Stimulated activated CD8-positive, alpha-beta memory T cell treated with anti-CD3 and anti-CD28 coated beads, Interleukin-7, amount 100 ng/mL, for 1 hour (primary cell): ENCODE results near the gene CCNT1.
"Not testable (repeated sequence)": the region's sequence is repeated elsewhere in the genome, so short reads cannot be mapped to it uniquely, and the experiment has no call there.

Source experiments
- DNase-seq, 2 donors: peaks; one replicate each; pipeline ENCODE4 v3.0.0-alpha.2; 2020; ENCODE audit warnings: low read depth in 2 of 2

The CCNT1 gene

DNA sequence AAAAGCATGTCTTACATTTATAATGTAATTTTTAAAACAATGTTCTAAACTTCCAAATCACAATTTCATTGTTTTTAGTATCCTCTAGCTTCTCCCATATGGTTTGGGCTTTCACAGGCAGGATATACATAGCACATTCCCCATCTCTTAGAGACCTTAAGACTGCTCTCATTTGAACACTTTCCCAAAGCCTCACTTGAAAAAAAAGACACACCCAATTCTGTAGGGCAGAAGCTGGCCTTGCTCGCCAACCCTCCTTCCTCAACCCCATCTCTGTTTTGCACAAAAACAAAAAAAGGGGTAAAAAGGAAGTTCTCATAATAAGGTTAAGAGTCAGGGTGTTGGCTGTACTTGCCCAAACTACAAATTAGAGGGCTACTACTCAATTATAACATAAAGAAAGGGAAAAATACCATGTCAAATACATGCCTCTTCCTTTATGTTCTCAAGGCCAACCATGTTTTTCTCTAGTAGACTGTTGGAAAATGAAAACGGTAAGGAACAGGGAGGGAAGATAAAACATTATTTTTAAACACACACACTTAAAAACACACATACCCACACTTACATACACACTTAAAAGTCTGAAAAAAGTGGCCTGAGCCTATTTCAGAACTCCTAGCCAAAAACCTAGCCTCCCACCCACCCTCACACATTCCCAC, 24.6 kb downstream of the CCNT1 start:
- no peak for DNase-seq

DNA sequence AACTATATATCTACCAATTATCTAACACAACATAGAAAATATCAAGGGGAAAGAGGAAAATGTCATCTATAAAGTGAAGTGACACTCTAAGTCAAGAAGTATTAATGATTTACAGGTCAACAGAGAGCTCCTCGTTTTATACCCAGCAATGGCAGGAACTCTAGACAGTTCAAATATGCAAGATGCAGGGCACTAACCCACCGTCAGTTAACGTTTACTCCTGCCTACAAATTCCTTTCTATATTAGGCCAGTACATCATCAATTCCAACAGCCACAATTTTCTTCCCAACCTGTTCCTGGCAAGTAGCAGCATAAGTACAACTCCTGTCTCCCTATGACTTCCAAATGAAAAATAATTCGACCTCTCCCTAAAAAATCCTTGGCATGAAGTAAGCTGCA, 25.5 kb downstream of the CCNT1 start:
- no peak for DNase-seq

DNA sequence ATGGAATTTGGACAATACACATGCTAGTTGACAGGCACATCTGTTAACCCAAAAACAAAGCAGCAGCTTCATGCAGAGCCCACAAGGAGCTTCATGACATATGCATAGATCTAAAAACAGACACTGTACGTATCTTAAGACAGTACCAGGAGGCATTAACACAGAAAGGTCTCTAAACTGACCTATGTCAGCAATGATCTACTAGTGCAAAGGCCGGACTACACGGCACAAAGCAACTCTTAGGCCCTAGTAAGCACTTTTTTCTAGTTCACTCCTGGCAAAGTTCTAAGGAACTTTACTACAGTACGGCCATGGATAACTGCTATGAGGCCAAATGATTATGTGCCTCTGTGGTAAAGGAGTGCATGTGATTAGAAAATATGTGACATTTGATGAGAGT, 26.1 kb downstream of the CCNT1 start:
- no peak for DNase-seq

DNA sequence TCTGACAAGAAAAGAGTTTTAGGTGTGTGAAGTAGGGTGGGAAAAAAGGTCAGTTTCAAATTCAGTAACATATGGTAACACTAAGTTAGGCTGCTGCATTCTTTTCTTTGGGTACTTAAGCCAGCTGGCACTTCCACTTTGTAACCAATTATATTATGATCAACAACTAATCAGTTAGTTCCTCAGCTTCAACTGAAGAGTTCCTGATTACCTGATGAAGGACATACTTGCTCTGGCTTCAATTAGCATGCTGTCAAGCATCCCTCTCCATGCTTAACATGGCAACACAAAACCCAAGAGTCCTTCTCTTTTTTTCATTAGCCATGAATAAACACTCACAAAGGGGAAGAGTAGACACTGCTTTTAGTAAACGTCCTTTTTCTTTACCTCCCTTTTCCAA, 27.7 kb downstream of the CCNT1 start:
- DNase-seq, result no peak

DNA sequence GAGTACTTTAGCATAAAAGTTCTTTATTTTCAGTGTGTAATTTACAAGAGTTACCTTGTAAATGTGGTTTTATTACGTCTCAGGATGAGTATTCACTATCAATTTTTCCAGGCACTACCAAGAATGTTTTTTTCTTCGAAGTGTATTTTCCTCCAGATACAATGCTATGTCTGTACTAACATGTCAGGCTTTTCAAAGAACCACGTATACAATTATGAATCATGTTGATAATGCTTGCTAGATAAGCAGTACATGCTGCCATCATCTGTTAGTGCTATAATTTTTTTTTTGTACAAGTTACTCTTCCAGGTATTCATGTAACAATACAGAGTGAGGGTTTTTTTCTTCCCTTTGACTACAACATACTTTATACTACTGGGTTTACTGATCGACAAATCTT, 28.9 kb downstream of the CCNT1 start:
- DNase-seq, result no peak

DNA sequence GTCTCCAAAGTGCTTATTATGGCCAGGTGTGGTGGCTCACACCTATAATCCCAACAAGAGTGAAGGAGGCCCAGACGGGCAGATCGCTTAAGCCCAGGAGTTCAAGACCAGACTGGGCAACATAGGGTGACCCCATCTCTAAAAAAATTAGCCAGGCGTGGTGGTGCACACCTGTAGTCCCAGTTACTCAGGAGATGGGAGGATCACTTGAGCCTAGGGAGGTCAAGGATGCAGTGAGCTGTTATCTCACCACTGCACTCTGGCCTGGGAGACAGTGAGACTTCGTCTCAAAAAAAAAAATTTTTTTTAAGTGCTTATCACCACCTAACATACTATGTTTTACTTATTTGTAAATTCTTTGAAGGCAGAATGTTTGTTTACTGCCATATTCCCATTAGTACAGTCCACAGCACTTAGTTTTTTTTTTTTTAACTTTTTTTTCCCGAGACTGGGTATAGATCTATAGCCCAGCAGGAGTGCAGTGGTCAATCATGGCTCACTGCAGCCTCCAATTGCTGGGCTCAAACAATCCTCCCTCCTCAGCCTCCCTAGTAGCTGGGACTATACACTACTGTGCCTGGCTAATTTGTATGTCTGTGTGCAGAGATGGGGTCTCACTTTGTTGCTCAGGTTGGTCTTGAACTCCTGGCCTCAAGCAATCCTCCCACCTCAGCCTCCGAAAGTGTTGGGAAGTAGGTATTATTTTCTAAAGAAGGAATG, 29.7 kb downstream of the CCNT1 start:
- DNase-seq, result no peak

DNA sequence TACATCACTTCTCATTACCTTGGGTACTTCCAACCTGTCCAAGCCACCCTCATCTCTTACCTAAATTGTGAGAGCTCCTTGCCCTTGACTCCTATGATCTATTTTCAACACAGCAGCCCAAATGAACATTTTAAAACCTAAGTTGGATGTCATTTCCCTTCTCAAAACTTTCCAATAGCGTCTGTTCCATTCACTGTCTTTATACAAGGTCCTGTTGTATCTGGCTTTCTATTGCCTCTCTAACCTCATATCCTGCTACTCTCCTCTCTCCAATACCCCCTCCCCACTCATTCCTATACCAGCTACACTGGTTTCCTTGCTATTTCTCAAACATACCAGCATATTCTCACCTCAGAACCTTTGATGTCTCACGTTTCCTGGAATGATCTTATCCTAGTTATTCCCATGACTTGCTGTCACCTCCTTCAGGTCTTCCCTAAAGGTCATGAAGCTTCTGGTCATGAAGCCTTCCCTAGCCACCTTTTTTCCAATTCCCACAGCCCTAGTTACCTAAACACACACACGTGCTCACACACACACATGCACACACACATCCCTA, 30.4 kb downstream of the CCNT1 start:
- DNase-seq, result no peak

DNA sequence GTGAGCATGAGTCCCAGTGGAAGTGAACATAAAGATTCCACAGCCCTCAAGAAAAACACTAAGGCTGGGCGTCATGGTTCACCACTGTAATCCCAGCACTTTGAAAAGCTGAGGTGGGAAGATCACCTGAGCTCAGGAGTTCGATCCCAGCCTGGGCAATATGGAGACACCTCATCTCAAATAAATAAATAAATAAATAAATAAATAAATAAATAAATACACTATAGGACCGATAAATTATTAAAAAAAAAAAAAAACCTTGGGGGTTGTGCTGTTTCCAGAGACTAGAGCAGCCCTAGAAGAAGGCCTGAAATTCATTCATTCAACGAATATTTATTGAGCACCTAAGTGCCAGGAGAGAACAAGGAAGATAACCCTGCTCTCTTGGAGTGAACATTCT, 33.0 kb downstream of the CCNT1 start:
- no peak for DNase-seq

DNA sequence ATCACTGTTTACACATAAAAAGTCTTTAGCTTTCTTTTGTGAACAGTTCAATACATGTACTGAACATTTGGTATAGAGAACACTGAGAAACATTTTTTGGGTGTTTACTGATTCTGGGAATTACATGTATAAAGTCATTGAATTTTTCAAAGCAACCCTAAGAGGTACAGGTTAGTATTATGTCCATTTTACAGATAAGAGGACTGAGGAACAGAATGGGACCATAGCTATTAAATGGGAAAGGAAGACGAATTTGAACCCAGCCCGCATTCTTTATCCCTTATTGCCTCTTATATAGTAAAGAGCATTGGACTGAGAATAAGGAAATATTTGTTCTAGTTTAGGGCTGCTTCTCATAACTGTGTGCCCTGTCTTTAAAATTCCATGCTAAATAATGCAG, 33.6 kb downstream of the CCNT1 start:
- no peak for DNase-seq

DNA sequence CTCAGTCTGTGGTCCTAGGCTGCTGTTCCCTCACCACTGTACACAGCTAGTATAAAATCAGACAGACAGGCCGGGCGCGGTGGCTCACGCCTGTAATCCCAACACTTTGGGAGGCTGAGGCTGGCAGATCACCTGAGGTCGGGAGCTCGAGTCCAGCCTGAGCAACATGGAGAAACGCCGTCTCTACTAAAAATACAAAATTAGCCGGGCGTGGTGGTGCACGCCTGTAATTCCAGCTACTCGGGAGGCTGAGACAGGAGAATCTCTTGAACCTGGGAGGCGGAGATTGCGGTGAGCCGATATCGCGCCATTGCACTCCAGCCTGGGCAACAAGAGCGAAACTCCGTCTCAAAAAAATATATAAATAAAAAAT, 34.0 kb downstream of the CCNT1 start:
- not testable (repeated sequence) for DNase-seq

DNA sequence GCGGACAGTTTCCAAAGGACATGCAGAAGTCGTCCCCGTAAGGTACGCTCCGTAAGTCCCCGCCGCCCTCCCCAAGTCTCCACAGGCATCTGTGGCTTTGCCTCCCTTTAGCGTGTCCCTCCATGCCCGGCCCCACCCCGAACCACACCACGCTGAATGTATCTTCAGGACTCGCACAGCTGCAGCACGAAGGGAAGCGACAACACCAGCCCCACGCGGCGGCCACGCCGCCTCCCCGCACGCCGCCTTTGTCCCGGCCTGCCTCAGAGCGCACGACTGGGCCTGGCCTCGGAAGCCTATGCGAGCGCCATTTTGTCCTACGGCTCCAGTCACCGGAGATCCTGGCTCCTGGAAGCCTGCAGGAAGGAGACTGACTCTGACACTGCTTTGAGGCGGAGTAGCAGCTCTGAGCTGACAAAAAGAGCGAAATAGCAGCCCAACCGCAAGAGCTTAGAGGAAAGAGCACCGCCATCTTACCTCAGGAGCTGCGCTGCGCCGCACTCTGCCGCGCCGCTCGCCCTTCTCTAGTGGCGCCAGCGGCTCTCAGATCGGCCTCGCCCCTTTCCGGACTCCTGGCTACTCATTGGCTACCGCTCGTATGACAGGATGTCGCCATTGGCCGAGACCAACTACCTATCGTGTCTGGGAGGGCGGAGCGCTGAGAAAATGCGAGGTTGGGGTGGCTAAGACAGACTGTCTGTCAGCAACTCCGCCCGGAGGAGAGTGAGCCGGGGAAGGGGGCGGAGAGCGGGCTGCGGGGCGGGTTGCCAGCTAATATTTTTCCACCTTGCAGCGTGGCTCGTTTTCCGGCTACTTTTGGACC, 34.6 kb downstream of the CCNT1 start, which contains the start of gene KANSL2:
TSS of gene KANSL2 (minus strand) at position 529 of the 823 bp plus-strand sequence. CDS start 606 bp downstream, outside the sequence.
- peak; percentile 93 to 94 for DNase-seq

DNA sequence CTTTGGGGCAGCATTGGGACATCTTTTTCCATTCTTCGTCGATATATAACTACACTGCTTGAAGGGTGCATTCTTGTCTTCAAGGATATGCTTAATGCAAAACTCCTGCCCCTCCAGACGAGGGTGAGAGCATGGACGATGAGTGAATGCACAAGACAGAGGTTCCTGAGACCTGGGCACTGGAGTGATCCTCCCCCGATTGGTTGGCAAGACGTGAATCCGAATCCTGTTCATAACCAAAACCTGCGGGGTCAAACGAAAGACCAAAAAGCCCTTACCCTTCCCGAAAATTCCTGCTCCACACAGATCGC, 35.2 kb downstream of the CCNT1 start:
- DNase-seq, result no peak

DNA sequence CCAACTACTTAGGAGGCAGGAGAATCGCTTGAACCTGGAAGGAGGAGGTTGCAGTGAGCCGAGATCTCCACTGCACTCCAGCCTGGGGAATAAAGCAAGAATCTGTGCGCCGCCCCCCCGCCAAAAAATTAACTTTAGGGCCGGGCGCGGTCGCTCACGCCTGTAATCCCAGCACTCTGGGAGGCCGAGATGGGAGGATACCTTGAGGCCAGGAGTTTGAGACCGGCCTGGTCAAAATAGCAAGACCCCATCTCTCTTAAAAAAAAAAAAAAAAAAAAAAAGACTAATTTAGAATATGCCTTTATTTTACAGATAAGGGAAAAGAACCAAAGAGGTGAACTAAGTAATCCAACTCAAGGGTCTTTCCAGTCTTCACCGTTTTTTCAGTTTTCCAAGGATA, 35.6 kb downstream of the CCNT1 start:
- no peak for DNase-seq

DNA sequence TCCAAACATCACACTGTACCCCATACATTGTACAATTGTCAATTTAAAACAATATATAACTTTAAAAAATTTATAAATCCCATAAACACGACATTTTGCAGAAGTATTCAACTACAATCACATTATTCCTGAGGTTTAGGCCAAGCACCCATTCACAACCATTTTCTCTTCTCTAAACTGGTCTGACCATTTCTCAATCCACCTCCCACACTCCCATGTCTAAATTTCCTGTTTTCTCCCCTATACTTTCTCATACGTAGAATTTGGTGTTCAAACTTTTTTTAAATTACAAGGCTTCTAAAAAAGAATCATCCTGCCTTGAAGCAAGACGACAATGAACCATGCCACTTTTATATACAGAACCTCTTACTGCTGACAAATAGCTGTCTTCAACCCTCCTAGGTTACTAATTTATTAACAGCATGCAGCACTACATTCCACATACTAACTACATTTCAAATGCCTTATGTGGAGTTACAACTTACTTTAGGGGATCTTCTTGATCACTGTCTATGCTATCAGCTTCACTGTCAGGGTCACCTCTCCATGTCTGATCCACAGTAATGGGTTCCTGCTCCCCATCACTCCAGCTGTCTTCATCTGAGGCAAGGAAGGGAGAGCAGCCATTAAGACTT, 37.8 kb downstream of the CCNT1 start:
- DNase-seq, result no peak

DNA sequence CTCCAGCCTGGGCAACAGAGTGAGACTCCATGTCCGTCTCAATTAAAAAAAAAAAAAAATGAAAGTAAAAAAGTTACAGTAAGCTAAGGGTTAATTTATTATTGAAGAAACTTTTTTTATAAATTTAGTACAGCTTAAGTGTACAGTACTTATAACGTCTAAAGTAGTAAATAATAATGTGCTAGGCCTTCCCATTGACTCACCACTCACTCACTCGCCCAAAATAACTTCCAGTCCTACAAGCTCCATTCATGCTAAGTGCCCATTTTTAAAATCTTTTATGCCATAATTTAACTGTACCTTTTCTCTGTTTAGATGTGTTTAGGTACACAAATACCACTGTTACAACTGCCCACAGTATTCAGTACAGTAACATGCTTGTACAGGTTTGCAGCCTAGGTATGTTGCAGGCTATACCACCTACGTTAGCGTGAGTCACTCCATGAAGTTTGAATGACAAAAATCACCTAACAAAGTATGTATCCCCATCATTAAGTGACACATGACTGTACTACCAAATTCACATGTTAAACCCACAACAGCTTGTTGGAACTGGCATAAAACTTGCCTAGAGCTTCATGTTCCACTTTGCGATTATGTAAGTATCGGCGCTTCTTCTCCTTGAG, 45.2 kb downstream of the CCNT1 start:
- DNase-seq, result no peak

DNA sequence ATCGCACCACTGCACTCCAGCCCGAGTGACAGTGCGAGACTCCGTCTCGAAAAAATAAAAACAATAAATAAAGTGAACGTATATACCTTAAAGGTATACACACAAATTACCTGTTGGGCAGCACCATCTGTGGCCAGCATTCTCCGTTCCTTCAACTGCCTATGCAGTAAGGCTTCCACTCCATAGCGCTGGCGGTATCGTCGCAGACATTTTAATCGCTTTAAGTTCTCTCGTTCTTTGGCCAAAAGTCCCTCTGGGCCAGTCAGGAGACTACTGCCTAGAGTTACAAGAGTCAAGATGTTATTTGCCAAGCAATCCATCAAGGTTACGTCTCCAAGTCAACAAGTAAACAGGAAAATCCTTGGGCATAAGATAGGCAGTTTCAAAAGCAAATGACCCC, 47.5 kb downstream of the CCNT1 start:
- no peak for DNase-seq

DNA sequence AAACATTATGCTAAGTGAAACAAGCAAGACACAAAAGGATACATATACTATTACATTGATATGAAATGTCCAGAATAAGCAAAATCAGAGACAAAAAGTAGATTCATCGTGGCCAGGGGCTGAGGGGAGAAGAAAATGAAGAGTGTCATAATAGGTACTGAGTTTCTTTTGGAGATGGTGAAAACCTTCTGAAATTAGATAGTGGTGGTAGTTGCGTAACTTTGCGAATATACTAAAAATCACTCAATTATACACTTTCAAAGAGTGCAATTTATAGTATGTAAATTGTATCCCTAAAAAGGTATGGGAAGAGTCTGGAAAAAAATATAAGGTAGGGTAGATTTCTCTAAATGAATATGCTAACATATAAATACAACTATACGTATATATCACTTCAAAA, 56.6 kb downstream of the CCNT1 start:
- no peak for DNase-seq

DNA sequence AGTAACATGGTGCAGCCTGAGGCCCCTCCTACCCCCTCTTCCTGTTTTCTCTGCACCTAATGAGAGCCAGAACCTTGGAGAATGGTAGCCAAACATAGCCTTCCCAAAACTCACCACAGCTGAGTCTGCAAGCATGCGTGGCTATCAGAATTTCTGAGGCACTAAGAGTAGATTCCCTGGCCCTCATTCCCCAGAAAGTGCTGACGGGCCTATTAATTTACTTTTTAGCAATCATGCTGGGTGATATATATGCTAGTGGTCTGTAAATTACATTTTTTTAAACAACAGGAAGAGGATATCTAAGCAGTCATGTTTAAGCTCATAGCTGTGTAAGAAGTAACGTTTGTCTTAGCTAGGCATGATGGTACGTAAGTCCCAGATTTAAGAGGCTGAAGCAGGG, 64.8 kb downstream of the CCNT1 start:
- no peak for DNase-seq

DNA sequence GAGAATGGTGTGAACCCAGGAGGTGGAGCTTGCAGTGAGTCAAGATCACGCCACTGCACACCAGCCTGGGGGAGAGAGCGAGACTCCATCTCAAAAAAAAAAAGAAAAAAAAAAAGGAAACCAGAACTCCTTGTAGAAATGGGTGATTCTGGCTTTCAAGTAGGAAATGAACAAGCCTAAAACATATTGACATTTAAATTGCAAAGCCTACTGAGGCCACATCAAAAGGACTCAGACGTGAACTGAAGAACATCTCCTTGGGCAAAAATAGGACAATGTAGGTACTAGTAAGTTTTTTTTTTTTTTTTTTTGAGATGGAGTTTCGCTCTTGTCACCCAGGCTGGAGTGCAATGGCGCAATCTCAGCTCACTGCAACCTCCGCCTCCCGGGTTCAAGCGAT, 71.2 kb downstream of the CCNT1 start:
- DNase-seq, result not testable (repeated sequence)

DNA sequence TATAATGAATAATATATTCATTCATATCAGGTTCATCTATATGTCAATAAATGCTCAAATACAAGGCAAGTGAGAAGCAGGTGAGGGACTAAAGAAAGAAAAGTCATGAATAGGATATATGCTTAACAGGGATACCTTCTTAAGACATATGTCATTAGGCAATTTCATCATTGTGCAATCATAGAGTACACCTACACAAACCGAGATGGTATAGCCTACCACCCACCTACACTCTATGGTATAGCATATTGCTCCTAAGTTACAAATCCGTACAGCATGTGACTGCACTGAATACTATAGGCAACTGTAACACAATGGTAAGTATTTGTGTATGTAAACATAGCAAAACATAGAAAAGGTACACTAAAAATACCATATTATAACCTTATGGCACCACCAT, 73.5 kb downstream of the CCNT1 start:
- no peak for DNase-seq

DNA sequence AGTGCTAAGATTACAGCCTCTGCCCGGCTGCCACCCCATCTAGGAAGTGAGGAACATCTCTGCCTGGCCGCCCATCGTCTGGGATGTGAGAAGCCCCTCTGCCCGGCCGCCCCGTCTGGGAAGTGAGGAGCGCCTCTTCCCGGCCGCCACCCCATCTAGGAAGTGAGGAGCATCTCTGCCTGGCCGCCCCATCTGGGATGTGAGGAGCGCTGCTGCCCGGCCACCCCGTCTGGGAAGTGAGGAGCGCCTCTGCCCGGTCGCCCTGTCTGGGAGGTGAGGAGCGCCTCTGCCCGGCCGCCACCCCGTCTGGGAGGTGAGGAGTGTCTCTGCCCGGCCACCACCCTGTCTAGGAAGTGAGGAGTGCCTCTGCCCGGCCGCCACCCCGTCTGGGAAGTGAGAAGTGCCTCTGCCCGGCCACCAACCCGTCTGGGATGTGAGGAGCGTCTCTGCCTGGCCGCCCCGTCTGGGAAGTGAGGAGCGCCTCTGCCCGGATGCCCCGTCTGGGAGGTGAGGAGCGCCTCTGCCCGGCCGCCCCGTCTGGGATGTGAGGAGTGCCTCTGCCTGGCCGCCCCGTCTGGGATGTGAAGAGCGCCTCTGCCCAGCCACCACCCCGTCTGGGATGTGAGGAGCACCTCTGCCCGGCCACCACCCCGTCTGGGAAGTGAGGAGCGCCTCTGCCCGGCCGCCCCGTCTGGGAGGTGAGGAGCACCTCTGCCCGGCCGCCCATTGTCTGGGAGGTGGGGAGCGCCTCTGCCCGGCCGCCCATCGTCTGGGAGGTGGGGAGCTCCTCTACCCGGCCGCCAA, 74.6 kb downstream of the CCNT1 start:
- not testable (repeated sequence) for DNase-seq
